GM19023 (cell line): ENCODE measurements around the gene MAFG.
A peak's percentile ranks its signal among the peaks of the same experiment; 100 is the strongest.

Experiments used
- ATAC-seq: cut with Tn5 transposase; IDR thresholded peaks from one replicate; pipeline ENCODE4 v1.9.1; 2021; ENCODE audit warnings: mild to moderate bottlenecking, moderate library complexity; ENCODE audit not compliant: unreplicated experiment

MAFG gene

DNA sequence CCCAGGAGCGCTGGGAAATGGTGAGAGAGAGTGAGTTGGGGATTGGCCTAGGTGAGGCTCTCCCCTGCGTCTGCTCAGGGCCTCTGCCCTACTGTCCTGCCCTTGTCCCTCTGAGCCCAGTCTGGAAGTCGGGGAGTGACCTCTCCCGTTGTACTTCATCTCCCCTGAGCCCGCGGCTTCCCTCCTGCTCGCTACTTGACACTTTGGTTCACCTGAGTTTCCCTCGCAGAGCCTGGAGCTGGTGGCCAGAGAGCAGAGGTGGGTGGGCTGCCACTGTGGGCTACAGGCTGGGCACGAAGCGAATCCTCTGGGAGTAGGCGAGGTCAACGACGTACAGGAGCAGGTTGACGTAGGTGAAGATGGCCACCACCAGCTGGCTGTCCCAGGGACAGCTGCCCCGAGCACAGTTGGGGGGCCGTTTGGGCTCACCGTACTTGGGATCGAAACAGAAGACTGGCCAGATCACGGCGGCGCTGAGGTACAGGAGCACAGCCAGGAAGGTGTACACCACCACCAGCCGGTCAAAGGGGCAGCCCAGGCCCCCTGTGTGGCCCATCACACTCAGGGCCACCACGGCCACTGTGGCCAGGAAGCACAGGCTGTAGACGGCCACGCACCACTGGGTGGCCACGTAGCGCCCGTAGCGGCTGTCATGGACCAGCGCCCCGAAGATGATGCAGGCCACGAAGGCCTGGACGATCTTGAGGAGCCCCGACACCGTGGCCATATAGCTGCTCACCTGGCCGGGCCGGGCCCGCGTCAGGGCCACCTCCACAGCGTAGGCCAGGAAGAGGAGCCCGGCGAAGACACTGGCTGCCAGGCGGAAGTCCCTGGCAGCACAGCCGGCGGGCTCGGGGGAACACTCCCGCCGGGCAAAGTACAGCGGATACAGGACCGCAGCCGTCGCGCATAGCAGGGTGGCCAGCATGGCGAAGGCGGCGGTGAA lies 13.3 kb upstream of the MAFG start:
- no peak for ATAC-seq

DNA sequence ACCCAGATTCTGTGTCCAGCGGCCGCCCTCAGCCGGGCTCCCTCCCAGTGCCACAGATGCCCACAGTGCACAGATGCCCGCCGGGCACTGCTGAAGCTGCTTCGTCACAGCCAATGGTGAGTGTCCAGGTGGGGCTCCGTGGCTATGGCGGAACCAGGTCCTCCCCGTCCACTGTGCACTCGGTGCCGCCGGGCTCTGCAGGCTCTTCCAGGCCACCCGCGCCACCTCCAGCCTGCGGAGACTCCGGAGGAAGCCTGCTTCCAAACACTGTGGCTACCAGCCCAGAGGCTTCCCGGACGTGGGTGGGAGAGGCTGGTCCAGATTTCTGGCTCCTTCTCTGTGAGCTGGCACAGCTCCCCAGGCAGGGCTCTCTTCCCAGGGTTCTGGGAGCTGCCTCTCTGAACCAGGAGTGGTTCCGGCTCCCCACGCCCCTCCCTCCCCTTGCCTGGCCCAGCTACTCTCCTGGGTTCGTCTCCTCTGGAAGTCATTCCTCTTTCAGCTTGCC lies 12.4 kb upstream of the MAFG start:
- ATAC-seq, result no peak

DNA sequence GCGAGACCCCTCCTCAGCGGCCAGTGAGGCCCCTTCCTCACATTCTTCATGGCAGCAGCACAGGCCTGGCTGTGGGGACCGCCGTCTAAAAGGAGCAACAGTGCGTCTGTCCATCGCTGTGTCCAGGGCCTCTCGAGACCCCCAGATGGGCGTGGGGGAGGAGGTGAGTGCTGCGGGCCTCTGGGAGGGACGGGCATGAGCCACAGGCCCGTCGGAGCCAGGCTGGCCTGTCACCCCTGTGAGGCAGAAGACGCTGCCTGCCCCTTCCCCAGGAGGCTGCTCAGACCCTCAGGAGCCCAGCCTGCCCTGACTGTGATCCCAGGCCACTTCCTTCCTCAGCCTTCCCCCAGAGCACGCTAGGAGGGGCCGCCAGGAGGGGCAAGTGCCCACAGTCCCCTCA lies 11.7 kb upstream of the MAFG start:
- no peak for ATAC-seq

DNA sequence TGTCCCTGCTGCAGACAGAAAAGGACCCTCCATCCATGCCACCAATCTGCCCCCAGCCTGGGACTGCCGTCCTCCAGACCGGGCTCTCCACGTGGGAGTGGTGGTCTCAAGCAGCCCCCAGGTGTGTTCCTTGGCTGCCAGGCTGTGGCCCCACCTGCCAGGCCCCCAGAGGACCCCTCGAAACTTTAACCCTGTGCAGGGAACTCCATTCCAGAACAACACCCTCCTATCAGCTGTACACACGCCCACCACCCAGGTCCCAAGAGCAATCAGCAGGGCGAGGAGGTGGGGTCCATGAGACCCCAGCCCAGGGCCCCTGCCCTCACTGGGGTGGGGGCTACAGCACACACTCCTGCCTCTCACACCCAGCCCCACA lies 8.2 kb upstream of the MAFG start:
- ATAC-seq, result no peak

DNA sequence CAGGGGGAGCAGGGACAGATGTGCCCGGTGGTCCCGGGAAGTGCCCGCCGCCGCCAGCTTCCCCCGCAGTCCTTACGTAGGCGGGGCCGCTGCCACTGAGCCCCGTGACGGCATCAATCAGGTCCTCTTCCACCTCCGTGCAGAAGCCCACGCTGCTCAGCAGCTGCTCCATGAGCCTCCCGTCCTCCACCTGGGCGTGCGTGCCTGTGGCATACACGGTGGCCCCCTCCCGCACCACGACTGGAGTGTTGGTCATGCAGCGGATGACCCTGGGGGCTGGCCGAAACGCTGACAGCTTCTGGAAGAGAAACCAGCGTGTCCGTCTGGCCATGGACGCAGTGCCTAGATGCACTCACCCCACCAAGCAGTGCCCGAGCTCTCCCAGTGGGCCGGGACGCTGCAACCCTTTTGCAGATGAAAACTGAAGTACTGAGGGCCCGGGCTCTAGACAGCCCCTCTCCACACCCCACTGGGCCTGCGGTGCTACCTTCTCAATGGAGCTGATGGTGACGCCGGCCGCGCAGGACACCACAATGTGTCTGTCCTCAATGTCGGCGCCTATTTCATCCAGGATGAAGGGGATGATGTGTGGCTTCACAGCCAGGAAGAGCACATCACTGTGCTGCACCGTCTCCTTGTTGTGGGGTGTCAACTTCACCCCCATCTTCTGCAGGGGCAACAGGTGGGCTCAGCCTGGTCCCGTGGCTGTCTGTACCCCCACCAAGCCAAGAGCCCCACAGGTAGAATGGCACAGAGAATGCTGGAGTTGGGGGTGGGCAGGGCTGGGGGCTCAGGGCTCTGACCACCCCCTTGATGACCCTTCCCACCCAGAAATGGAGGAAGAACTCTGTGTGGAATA lies 7.5 kb upstream of the MAFG start:
- no peak for ATAC-seq

DNA sequence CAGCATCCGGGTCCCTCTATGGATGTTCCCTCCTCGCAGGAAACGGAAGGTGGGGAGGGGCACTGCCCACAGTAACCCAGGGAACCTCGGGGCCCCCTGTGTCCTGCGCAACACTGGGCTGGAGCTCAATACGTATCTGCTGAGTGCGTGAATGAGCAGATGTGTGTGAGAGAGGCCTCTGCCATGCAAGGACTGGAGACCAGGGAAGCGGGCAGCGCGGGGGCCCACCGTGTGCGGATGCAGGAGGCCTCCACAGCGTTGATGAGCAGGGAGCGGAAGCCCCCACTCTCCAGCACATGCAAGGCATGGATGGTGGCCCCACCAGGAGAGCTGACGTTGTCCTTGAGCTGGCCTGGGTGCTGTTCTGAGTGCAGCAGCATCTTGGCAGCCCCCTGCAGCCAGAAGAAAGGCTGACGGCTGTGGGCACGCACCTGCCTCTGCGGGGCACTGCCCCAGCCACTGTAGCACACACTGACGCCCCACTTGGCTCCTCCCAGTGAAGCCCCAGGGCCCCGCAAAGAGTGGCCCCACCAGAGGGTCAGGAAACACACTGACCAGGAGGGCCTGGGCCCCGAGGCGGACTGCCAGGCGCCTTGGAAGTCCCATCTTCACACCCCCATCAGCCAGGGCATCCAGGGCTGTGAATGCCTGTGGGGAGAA lies 6.7 kb upstream of the MAFG start:
- ATAC-seq, result no peak

DNA sequence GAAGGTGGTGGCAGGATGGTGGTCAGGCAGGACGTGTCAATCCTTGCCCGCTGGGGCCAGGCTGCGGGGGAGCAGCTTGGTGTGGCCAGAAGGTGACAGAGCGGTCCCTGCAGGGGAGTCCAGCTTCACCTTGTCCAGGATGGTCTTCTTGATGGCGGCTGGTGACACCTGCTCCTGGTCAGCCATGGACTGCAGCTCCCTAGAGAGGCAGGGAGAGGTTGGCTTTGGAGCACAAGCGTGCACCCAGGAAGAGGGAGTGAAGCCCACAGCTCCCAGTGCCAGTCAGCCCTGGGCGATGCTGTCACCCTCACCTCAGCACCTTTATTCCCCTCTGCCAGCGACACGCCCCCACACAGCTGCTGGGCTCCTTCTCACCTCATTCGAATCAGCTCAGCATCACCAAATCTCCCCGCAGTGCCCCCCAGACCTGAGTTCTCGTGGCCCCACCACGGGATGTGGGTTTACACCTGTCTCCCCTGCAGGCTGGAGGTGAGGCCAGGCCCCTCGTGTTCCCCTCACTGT lies 5.7 kb upstream of the MAFG start:
- ATAC-seq, result no peak

DNA sequence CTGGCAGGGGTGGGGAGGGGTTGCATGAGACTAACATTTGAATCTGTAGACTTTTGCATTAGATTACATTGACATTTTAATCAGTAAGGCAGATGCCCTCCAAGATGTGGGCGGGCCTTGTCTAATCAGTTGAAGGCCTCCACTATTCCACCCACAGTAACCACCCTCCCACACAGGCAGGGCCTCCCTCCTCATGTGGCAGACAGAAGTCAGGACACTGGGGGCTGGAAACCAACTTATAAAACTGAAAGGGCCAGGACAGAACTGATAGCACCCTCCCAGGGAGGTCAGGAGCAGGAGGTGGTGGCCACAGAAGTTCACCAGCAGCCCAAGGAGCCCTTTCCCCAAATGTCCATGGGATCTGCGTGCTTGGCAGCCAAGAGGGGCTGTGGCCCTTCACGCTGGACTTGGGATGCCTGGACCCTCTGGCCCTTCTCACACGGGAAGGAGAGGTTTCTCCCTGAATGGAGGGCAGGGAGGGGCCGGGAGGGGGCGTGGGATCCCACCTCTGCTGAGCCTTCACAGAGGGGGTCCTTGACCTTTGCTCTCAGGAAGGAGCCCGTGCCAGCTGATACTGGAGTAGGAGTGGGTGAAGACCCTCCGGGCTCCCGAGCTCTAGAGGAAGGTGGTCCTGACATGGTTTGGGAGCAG lies 4.9 kb upstream of the MAFG start:
- no peak for ATAC-seq

DNA sequence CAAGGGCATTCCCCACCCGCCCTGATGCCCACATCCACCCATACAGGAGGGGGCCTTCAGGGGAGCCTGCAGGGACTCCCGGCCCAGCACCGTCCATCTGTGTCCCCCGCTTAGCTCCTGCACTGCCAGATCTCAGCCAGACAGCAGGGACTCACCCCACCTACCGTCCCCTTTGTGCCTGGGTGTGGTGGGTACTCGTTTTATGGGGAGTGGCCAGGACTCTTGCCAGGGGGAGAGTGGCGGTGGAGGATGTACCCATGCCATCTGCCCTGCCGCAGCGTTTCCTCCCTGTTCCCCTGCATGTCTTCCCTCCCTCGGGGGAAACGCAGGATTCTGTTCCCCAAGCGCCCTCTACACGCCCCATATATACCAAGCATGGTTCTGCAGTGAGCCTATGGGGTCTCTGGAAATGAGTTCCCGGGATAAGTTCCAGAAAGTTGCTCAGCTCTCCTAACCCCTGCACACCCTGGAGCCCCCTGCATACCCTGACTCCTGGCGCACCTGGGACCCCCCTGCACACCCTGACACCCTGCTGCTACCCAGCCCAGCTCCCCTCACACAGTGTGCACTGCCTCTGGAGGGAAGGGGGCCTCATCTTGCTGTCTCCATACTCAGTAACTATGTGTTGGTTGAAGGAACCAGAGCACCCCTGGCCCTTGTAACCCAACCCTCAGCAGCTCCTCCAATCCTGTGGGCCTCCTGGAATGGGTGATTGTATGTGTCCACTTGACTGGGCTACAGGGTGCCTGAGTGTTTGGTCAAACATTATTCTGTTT lies 4.2 kb upstream of the MAFG start:
- no peak for ATAC-seq

DNA sequence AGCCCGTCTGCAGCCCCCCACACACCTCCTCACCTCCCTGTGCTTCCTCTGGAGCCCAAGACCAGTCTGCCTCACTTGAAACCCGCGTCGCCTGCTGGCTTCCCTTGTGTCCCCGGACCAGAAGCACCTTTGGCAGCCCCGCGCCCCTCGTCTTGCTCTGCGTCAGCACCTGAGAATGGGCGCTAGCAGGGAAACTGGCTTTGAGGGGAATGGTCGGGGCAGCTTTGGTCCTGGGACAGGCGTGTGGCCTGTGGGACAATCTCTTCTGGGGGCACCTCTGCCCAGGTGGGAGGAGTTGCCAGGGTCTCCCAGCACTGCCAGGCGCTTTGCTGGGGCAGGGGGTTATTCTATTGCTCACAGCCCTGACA lies 3.6 kb upstream of the MAFG start:
- no peak for ATAC-seq

DNA sequence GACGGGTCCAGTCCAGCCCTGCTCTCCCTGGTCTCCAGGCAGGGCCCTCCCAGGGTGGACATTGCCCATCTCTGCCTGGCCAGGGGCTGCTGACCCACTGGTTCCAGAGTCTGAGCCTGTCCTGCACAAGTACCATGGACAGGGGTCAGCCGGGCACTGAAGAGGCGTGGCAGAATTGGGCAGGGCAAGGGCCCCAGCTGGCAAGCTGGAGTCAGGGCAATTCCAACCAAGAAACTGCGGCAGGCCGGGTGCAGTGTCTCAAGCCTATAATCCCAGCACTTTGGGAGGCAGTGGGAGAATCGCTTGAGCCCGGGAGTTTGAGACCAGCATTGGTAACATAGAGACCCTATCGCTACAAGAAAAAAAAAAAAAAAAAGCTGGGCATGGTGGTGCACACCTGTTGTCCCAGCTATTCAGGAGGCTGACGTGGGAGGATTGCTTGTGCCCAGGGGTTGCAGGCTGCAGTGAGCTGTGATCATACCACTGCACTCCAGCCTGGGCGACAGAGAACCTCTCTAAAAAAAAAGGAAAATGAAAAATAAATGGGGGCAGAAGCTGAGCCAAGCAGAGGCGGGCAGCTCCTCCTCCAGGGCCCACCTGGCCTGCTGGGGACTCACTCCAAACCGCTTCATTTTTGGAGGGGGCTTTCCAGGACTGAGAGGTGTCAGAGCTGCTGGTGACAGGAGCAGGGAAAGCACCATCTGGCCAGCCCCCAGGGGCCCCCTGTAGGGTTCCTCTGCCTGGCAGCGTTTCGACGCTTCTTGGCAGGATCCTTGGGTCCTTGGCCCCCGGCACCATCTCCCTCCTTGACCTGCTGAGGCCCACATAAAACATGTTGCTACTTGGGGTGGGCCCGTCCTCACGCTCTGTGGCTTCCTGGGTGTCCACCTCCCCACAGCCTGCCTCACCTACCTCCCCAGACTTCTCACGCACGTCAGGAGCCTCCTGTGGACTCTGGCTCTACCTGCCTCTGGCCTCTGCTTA lies 2.9 kb upstream of the MAFG start:
- ATAC-seq, result no peak

DNA sequence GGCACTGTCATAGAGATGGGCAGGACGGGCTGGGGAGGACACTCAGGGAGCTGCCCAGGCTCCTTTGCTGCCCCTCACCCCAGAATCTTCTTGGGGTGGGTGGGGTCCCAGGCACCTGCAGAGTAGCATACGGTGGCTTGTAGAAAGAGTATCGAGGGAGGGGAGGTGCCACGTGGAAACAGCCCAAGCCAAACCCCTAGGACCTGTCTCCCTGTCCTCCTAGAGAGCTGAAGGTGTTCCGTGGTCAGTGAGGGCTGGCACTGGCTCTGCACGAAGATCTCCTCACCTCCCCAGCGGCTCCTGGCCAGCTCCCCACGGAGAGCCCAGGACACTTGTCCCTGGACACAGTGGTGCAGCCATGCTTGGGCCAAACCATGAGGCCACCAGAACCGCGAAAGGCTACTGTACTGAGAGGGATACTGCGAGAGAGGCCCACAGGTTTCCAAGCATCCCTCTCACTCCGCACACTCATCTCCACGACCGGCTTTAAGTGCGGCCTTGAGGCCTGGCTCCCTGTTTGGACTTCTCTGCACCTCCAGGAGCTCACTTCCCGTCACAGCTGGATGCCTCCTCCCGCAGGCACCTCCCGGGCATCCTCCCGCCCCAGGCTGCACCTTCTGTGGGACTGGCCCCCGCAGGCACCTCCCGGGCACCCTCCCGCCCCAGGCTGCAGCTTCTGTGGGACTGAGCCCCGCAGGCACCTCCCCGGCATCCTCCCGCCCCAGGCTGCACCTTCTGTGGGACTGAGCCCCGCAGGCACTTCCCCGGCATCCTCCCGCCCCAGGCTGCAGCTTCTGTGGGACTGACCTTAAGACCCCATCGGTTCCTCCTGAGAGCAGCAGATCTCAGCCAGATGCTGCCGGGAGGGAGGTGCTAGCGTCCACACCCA lies 2.0 kb upstream of the MAFG start:
- ATAC-seq, result no peak

DNA sequence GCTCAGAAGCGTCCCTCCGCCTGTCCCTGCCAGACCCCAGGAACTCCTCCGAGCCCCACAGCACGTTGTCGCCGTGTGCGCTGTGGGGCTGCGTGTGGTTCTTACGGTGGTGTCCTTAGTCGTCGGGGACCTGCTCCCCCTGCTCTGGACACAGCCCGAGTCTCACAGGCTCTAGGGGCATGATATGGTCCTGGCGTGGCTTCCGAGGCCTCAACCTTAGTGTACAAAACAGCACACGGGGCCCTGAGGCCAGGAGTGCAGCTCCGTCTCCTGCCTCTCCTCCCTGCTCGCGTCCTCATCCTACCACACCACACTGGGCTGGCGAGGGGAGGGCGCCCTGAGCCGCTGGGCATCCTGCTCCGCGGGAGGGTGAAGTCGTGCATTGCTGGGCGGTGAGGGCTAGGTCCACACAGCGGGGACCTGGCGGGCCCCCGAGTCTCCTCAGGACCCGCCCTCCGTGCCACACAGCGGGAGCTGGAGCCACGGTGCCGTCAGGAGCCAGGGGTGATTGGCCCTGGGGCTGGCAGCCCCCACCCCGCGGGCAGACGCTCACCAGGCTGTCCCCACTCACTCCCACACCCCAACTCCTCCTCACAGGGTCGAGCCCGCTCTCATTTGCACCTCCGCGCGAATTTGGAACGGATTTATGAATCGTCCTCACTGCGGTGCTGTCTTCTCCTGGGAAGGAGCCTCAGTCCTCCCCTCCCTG lies 1.2 kb upstream of the MAFG start:
- ATAC-seq, result no peak

DNA sequence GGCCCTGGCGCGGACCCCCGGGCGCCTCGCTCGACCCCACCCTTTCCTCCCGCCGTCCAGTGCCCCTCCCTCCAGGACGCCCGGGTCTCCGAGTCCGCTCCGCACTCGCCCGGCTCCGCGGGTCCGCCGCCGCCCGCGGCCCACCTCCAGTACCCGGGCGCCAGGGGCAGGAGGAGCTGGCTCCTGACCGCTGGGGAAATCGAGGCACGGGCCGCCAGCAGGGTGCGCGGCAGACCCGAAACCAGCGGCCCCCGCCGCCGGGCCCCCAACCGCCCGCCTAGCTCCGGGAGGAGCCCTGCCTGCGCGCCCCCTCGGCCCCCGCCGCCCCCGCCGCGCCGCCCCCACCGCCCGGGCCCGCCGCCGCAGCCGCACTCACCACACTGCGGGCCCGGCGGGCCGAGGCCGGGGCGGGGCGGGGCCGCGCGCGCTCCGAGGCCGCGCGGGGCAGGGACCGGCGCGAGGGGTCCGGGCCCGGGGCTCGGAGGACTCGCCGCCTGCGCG lies 333 bp downstream of the MAFG start:
- ATAC-seq, result peak; percentile 12

DNA sequence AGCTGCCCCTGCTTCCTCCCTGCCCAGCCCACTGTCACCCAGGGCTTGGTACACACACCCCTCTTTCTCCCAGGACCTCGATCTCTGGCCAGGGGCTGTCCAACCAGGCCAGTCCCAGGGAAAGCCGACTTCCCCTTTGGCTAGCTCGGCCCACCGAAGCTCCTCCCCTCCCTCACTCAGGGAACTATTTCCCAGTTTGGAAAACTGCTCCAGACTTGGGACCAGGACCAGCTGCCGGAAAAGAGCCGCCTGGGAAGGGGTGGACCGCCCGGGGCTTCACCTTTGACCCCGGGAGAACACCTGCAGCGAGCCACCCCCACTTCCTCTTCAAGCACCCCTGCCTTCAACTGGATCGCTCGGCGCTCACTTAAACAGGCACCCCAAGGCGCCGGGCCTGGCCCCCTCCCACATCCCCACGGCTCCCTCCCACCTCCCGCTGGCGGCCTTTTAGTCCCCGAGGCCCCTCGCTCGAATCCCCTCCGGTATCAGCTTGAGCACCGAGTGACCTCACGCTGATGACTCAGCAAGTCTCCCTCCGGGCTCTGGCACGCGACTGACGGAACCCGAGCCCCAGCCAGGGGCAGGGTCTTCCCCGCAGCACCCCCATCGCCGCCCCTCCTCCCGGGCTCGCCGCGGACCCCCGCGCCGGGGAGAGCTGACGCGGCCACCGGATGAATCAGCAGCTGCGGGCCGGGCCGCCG lies 934 bp downstream of the MAFG start:
- peak; percentile 32 for ATAC-seq

DNA sequence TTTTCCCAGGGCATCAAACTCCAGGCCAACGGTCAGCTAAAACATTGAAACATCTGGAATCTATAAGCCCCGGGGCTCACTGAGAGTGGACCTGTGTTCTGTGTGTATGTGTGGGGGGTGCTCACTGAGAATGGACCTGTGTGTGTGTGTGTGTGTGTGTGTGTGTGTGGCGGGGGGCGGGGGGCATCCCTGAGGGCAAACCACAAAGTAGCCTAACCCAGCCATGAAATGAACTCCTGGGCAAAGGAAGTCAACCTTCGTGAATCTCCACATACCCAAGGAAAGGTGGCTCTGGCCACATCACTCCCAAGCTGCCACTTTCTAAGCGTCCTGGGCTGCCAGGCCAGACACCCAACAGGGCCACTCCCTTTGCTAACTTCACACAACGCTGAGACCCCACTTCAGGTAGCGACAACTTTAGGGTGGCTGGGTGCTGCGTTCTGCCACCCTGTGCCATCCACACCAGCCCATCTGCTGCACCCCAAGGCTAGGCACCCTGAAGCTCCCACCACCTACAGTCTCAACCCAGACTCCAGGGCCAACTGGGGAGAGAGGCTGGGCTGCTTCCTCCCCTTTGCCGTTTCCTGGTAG lies 1.6 kb downstream of the MAFG start:
- no peak for ATAC-seq
